ENCODE data around the gene ASB15.
A peak's percentile ranks its signal among the peaks of the same experiment; 100 is the strongest.
"Not testable (repeated sequence)": the region's sequence is repeated elsewhere in the genome, so short reads cannot be mapped to it uniquely, and the experiment has no call there.

Gene ASB15

GRCh38 chr7:123601530-123601929, at the start of gene ASB15:
Gene ASB15 (plus strand): TSS chr7:123601821. CDS start chr7:123614503, 12,682 bp downstream.
- DNase-seq = no peak

GRCh38 chr7:123552134-123552533, 49.5 kb upstream of the ASB15 start:
- not testable (repeated sequence) for DNase-seq

GRCh38 chr7:123552641-123553040, 49.0 kb upstream of the ASB15 start:
- DNase-seq = no peak

GRCh38 chr7:123553159-123553558, 48.5 kb upstream of the ASB15 start:
- DNase-seq = no peak

GRCh38 chr7:123555484-123555883, 46.1 kb upstream of the ASB15 start:
- DNase-seq = no peak

- no peak for DNase-seq
These were observed 44.6 kb upstream of the ASB15 start for GRCh38 chr7:123557016-123557397.

- DNase-seq = peak; percentile 99
These were observed 44.0 kb upstream of the ASB15 start, which contains the start of gene NDUFA5 for GRCh38 chr7:123557398-123558288. Gene NDUFA5 (minus strand): TSS chr7:123557818. CDS start chr7:123557795, 23 bp downstream.

GRCh38 chr7:123558289-123558874, 43.2 kb upstream of the ASB15 start:
- no peak for DNase-seq

GRCh38 chr7:123562121-123562520, 39.5 kb upstream of the ASB15 start:
- no peak for DNase-seq

- DNase-seq = no peak
These were observed 32.1 kb upstream of the ASB15 start for GRCh38 chr7:123569352-123570010.

- DNase-seq = no peak
These were observed 31.0 kb upstream of the ASB15 start for GRCh38 chr7:123570390-123571182.

- no peak for DNase-seq
These were observed 30.4 kb upstream of the ASB15 start for GRCh38 chr7:123571187-123571586.

GRCh38 chr7:123571684-123572083, 29.9 kb upstream of the ASB15 start:
- DNase-seq = no peak

- no peak for DNase-seq
These were observed 28.3 kb upstream of the ASB15 start for GRCh38 chr7:123573341-123573740.

GRCh38 chr7:123573896-123574467, 27.6 kb upstream of the ASB15 start:
- no peak for DNase-seq

- no peak for DNase-seq
These were observed 22.2 kb upstream of the ASB15 start for GRCh38 chr7:123579416-123579815.

GRCh38 chr7:123580406-123581161, 21.0 kb upstream of the ASB15 start:
- DNase-seq = peak; percentile 8

GRCh38 chr7:123581162-123581459, 20.5 kb upstream of the ASB15 start:
- no peak for DNase-seq

- DNase-seq = no peak
These were observed 17.8 kb upstream of the ASB15 start for GRCh38 chr7:123583821-123584220.

- DNase-seq = no peak
These were observed 13.2 kb upstream of the ASB15 start for GRCh38 chr7:123588376-123588775.

- no peak for DNase-seq
These were observed 6.8 kb upstream of the ASB15 start for GRCh38 chr7:123594813-123595241.

GRCh38 chr7:123598657-123599056, 3.0 kb upstream of the ASB15 start:
- no peak for DNase-seq
